ENCODE results near the gene METTL1.

DNA sequence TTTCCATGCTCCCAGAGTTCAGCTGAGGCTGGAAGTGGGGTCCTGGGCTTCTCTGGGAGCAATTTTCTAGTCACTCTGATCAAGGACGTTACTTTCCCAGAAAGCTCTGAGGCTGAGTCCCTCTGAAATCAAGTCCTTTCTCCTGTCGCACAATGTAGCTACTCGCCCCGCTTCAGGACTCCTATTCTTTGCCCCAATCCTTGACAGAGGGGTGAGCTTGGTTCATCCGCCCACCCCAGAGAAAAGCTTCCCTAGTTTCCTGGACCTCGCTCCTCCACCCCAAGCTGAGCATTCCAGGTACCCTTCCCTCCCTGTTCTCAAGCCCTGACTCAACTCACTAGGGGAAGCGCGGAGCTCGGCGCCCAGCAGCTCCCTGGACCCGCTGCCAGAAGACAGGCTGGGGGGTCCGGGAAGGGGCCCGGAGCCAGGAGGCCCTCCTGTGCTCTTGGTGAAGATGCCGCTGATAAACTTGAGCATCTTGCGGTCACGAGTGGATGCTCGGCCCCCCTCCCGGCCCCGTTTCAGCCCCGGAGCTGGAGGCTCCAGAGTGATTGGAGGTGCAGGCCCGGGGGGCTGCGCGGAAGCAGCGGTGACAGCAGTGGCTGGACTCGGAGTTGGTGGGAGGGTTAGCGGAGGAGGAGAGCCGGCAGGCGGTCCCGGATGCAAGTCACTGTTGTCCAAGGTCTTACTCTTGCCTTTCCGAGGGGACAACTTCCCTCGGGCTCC, 35.0 kb downstream of the METTL1 start:
- TF ChIP-seq, protein P1, sequence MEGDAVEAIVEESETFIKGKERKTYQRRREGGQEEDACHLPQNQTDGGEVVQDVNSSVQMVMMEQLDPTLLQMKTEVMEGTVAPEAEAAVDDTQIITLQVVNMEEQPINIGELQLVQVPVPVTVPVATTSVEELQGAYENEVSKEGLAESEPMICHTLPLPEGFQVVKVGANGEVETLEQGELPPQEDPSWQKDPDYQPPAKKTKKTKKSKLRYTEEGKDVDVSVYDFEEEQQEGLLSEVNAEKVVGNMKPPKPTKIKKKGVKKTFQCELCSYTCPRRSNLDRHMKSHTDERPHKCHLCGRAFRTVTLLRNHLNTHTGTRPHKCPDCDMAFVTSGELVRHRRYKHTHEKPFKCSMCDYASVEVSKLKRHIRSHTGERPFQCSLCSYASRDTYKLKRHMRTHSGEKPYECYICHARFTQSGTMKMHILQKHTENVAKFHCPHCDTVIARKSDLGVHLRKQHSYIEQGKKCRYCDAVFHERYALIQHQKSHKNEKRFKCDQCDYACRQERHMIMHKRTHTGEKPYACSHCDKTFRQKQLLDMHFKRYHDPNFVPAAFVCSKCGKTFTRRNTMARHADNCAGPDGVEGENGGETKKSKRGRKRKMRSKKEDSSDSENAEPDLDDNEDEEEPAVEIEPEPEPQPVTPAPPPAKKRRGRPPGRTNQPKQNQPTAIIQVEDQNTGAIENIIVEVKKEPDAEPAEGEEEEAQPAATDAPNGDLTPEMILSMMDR (IDR thresholded peaks at IDR 0.05) = no peak
- no peak for TF ChIP-seq EZH2 (IDR thresholded peaks at IDR 0.05; ENCODE audit: borderline replicate concordance, insufficient read depth, low read depth, low read length, poor library complexity, severe bottlenecking)
